WI38 (cell line): ENCODE data around the gene ZMPSTE24.

Experiments
- H3K4me3 ChIP-seq: 2 replicates; pipeline ENCODE4 v1.5.1; 2011; ENCODE audit warnings: low read depth, mild to moderate bottlenecking, control low read depth, low read length
- TF ChIP-seq, protein P1 (sequence below): IDR thresholded peaks from 2 replicates; pipeline ENCODE4 v1.5.1; 2012; ENCODE audit warnings: low read depth, mild to moderate bottlenecking, control low read depth, low read length

ZMPSTE24 gene

DNA sequence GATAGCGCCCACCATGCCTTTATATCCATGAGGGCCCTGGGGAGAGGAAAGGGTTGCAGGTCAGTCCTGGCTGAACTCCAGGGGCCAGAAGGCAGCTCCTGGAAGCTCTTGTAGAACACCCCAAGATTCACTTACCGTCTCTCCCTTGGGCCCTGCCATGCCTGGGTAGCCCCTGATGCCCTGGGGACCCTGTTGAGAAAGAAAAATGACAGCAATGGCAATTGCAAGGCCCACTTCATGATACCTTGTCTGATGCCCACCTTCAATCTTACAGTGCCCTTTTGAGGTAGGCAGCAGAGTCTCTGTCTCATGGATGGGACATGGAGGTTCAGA lies 52.1 kb downstream of the ZMPSTE24 start:
- H3K4me3 ChIP-seq = no peak overlapping the region
- TF ChIP-seq, protein P1, sequence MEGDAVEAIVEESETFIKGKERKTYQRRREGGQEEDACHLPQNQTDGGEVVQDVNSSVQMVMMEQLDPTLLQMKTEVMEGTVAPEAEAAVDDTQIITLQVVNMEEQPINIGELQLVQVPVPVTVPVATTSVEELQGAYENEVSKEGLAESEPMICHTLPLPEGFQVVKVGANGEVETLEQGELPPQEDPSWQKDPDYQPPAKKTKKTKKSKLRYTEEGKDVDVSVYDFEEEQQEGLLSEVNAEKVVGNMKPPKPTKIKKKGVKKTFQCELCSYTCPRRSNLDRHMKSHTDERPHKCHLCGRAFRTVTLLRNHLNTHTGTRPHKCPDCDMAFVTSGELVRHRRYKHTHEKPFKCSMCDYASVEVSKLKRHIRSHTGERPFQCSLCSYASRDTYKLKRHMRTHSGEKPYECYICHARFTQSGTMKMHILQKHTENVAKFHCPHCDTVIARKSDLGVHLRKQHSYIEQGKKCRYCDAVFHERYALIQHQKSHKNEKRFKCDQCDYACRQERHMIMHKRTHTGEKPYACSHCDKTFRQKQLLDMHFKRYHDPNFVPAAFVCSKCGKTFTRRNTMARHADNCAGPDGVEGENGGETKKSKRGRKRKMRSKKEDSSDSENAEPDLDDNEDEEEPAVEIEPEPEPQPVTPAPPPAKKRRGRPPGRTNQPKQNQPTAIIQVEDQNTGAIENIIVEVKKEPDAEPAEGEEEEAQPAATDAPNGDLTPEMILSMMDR = no peak

DNA sequence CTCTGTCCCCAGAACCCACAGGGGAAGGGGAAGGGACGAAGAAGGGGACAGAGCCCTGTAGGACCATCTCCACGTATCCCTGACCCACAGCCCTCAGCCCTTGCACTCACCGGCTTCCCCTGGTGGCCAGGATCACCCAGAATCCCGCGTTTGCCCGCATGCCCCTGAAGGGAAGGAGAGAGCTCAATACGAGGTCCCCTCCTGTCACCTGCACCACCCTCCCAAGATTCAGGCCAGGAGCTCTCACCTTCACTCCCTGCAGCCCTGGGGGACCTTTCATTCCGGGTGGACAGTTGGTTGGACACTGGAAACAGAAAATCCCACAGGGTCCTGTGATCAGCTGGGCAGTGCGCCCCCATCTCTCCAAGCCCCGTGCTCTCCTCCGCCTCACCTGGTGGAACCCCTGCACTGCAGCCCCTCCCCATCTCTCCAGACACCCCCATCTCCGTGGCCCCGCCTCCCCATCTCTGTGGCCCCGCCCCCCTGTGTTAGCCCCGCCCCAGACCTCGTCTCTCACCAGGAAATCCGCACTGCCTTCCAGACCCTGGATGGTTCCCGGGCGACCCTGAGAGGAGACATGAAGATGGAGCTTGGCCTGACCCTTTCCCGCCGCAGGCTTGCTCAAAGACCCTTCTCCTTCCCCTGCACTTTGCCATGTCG lies 53.1 kb downstream of the ZMPSTE24 start:
- H3K4me3 ChIP-seq = no peak overlapping the region
- TF ChIP-seq, protein P1 = no peak

DNA sequence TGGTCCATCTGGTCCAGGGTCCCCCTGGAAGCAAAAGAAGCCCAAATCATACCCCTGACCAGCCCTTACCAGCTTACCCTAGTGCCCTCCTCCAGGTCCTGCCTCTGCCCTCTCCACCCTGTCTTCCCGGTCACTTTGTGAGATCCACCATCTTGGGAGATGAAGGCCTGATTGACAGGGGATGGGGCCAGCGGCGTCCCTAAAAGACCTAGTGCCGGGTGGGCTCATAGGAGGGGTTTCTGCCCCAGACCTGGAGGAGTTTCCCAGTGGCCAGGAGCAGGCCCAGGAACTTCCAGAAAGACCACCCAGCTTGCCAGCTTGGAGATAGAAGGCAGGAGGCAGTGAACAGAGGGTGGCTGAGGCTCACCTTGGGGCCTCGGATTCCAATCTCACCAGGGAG lies 53.7 kb downstream of the ZMPSTE24 start:
- no peak overlapping the region for H3K4me3 ChIP-seq
- TF ChIP-seq, protein P1 = no peak

DNA sequence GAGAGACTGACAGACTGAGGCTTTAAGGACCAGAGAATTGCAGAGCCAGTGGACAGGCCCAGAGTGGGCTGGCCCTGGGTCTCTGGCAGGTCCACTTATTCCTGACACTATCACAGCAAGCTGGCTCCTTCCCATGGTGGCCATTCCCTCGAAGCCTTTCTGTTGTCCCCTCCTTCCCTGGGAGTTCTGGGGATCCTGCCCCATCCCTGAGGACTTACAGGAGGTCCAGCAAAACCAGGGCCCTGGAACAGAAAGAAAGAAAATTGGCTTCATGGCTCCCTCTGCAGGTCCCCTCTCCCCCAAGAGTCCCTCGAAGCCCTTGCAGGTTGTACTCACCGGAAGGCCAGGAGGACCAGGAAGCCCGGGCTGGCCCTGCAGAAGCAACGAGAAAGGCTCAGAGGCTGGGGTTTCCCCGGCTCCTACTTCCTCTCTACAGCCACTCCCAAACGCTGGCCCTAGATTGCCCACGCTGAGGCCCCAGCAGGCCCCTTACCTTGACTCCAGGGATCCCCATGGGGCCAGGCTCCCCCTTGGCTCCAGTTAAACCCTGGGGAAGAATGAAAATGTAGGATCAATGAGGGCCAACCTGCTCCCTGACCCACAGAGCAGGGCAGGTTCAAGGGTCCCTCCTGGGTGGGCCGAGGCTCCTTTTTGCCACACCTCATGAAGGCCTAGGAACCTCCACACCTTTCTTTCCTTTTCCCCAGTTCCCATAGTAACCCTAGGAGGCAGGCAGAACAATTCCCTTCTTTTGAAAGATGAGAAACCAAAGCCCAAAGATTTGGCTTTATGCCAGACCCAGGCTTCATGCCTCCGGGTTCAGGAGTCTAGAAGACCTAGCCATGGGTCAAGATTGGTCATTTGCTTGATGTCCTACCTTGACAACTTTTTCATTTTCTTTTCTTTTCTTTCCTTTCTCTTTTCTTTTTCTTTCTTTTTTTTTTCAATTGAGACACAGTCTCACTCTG lies 54.5 kb downstream of the ZMPSTE24 start:
- H3K4me3 ChIP-seq = no peak overlapping the region
- TF ChIP-seq, protein P1 = no peak

DNA sequence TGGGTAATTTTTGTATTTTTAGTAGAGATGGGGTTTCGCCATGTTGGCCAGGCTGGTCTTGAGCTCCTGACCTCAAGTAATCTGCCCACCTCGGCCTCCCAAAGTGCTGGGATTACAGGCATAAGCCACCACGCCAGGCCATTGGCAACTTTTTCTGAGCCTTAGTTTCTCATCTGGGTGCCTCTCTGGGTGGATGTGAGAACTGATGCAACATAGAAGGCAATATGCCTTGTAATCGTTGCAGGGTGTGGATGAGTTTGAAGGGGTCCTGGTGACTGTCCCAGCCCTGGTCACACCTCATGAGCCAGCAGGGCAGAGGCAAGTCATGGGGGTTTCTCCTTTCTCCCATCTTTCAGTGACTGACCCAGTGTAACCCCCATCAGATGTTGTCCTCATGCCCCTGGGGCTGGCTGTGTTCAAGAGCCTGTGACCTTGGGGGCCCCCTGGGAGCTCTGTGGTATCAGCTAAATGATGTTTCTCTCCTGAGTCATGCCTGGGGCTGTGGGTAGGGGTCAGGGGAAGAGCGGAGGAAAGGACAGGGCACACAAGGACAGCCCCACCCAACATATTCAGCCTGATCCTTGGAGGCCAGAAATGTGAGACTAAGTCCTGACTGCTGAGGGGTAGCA lies 55.4 kb downstream of the ZMPSTE24 start:
- TF ChIP-seq, protein P1 = no peak
- no peak overlapping the region for H3K4me3 ChIP-seq

DNA sequence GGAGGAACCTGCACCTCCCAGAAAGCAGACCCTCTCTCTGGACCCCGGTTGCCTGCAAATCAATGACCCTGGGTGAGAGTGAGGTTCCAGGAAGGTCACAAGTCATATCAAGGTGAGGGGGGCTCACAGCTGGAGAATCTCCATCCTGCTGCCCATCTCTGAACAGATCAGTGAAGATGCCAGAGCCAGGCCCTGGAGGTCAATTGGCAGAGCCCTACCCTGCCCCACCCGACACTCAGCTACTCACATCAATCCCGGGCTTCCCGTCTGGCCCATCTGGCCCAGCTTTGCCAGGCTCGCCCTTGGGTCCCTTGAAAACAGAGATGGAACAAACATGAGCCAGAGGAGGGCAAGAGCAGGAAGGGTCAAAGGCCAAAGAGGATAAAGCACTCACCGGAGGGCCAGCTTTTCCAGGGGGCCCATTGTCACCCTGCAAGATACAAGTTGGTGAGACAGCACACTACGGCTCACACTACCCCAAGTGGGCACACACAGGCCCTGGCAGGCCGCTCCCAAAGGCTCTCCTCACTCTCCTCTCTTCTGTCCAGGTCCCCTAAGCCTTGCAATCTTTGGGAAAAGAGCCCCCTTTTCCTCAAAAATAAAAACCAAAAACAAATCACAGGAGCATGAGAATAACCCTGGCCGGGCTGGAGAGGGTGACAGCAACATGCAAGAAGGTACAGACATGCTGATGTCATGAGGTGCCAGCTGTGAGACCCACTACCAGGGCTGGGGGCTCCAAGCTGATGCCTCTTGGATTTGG lies 56.1 kb downstream of the ZMPSTE24 start:
- TF ChIP-seq, protein P1 = no peak
- H3K4me3 ChIP-seq = no peak overlapping the region
